Measurements from ENCODE around the gene POLD1. TPM values are rescaled to one million over a fixed set of nuclear protein-coding genes. Genes with fewer than 3 reads are reported as not detected.
A peak's percentile ranks its signal among the peaks of the same experiment; 100 is the strongest.

POLD1 gene
- total RNA-seq, 1 experiment from 2014 or later = 53.4 TPM

DNA sequence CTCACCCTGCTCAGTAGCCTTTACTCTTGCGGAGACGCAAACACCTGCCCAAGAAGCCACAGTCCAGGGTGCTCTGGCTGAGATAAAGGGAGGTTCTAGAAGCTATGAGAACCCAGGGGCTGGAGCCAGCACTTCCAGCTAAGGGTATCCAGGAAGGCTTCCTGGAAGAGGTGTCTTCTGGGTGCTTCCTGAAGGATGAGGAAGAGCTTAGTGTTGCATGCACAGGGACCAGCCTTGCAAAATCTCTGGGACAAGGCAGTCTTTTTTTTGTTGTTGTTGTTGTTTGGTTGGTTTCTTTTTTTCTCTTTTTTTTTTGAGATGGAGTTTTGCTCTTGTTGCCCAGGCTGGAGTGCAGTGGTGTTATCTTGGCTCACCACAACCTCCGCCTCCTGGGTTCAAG, 69.1 kb downstream of the POLD1 start:
- Histone ChIP-seq H3K4me2 (ENCODE audit: low read depth, low read length, poor library complexity, severe bottlenecking) (no peak overlapping the region), H3K4me3 (ENCODE audit: low read length) (no peak overlapping the region), H3K79me2 (ENCODE audit: low read length) (no peaks in the 10 kb centered on the region), H4K20me1 (ENCODE audit: insufficient read depth, low read depth, low read length) (no peaks in the 10 kb centered on the region), H3K36me3 (ENCODE audit: insufficient read depth, low read length) (peaks cover under 1% of the 10 kb centered on the region; the same call in 1 of the 2 replicates), H3K27me3 (ENCODE audit: low read length) (no peaks in the 10 kb centered on the region), H3K27ac (ENCODE audit: low read length) (no peak overlapping the region), H3K9me2 (replicated peaks; ENCODE audit: insufficient read depth, low read length) (no peaks in the 10 kb centered on the region), H2AFZ (ENCODE audit: low read length) (no peak overlapping the region), H3K4me1 (ENCODE audit: low read length) (no peaks in the 10 kb centered on the region), H3K9ac (ENCODE audit: low read length) (no peak overlapping the region), H3K9me3 (ENCODE audit: low read length) (no peaks in the 10 kb centered on the region)
- DNase-seq = no peak

DNA sequence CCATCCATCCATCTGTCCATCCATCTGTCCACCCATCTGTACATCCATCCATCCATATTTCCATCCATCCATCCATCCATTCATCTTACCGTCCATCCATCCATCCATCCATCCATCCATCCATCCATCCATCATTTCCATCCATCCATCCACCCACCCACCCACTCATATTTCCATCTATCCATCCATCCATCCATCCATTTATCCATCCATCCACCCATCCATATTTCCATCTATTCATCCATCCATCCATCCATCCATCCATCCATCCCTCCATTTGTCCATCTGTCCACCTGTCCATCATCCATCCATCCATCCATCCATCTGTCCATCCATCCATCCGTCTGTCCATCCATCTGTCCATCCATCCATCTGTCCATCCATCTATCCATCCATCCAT, 71.8 kb downstream of the POLD1 start:
- peaks cover 17% of the 10 kb centered on the region for H3K4me1 ChIP-seq (ENCODE audit: low read length)
- no peaks in the 10 kb centered on the region for H3K9me3 ChIP-seq (ENCODE audit: low read length)
- H3K27ac ChIP-seq (ENCODE audit: low read length) = no peak overlapping the region
- H3K27me3 ChIP-seq (ENCODE audit: low read length) = no peaks in the 10 kb centered on the region
- no peaks in the 10 kb centered on the region for H3K36me3 ChIP-seq (ENCODE audit: insufficient read depth, low read length)
- no peaks in the 10 kb centered on the region for H3K79me2 ChIP-seq (ENCODE audit: low read length)
- H3K4me3 ChIP-seq (ENCODE audit: low read length) = no peak overlapping the region
- no peak overlapping the region for H3K9ac ChIP-seq (ENCODE audit: low read length)
- H2AFZ ChIP-seq (ENCODE audit: low read length) = no peak overlapping the region
- no peaks in the 10 kb centered on the region for H3K9me2 ChIP-seq (replicated peaks; ENCODE audit: insufficient read depth, low read length)
- no peak for DNase-seq
- H4K20me1 ChIP-seq (ENCODE audit: insufficient read depth, low read depth, low read length) = no peaks in the 10 kb centered on the region
- no peak overlapping the region for H3K4me2 ChIP-seq (ENCODE audit: low read depth, low read length, poor library complexity, severe bottlenecking)

DNA sequence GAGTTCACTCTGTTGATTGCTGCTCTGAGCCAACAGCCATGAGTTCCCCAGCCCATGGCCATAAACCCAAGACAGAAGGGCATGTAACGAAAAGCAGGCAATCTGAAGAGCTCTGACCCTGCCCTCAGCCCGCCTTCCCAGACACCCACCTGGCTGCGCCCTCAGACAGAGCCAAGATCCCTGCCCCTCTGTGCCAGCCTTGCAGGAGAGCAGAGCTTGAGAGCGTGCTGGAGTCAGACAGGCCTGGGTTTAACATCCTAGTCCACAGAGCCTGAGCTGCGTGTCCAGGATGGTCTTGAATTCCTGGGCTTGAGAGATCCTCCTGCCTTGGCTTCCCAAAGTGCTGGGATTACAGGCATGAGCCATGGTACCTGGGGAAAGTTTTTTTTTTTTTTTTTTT, 73.2 kb downstream of the POLD1 start:
- Histone ChIP-seq H3K9ac (ENCODE audit: low read length) (no peak overlapping the region), H3K36me3 (ENCODE audit: insufficient read depth, low read length) (no peaks in the 10 kb centered on the region), H3K27me3 (ENCODE audit: low read length) (no peaks in the 10 kb centered on the region), H3K4me1 (ENCODE audit: low read length) (peaks cover 18% of the 10 kb centered on the region), H3K27ac (ENCODE audit: low read length) (no peak overlapping the region), H3K4me2 (ENCODE audit: low read depth, low read length, poor library complexity, severe bottlenecking) (no peak overlapping the region), H2AFZ (ENCODE audit: low read length) (no peak overlapping the region), H3K4me3 (ENCODE audit: low read length) (no peak overlapping the region), H4K20me1 (ENCODE audit: insufficient read depth, low read depth, low read length) (no peaks in the 10 kb centered on the region), H3K9me3 (ENCODE audit: low read length) (no peaks in the 10 kb centered on the region), H3K9me2 (replicated peaks; ENCODE audit: insufficient read depth, low read length) (no peaks in the 10 kb centered on the region), H3K79me2 (ENCODE audit: low read length) (no peaks in the 10 kb centered on the region)
- no peak for DNase-seq

DNA sequence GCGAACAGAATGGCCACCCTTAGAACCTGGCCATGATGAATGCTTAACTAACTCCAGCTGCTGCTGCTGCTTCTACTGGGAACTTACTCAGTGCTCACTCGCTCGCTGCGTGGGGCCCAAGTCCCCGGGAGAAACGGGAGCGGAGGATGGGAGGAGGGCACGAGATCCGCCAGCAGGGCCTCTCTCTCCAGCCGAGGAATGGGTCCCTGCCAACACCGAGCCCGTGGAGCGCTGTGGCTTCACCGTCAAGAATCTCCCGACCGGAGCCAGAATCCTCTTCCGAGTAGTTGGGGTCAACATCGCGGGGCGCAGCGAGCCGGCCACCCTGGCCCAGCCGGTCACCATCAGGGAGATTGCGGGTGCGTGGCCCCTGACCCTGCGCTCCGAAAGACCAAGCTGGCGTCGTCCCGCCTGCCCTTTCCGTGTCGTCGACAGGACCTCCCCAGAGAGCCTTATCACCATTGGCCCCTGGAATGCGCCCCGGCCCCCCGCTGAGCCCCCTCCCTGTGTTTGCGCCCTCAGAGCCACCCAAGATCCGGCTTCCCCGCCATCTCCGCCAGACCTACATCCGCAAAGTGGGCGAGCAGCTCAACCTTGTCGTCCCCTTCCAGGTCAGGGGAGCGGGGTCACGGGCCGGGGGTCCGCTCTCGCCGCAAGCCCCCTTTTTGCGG, 74.4 kb downstream of the POLD1 start:
- H3K9me2 ChIP-seq (replicated peaks; ENCODE audit: insufficient read depth, low read length) = no peaks in the 10 kb centered on the region
- H2AFZ ChIP-seq (ENCODE audit: low read length) = no peak overlapping the region
- no peak overlapping the region for H3K9ac ChIP-seq (ENCODE audit: low read length)
- H3K4me2 ChIP-seq (ENCODE audit: low read depth, low read length, poor library complexity, severe bottlenecking) = no peak overlapping the region
- H3K4me3 ChIP-seq (ENCODE audit: low read length) = no peak overlapping the region
- no peaks in the 10 kb centered on the region for H4K20me1 ChIP-seq (ENCODE audit: insufficient read depth, low read depth, low read length)
- no peaks in the 10 kb centered on the region for H3K27me3 ChIP-seq (ENCODE audit: low read length)
- no peak overlapping the region for H3K27ac ChIP-seq (ENCODE audit: low read length)
- H3K9me3 ChIP-seq (ENCODE audit: low read length) = no peaks in the 10 kb centered on the region
- H3K36me3 ChIP-seq (ENCODE audit: insufficient read depth, low read length) = no peaks in the 10 kb centered on the region
- H3K4me1 ChIP-seq (ENCODE audit: low read length) = peaks cover 18% of the 10 kb centered on the region
- no peaks in the 10 kb centered on the region for H3K79me2 ChIP-seq (ENCODE audit: low read length)
- DNase-seq = no peak

DNA sequence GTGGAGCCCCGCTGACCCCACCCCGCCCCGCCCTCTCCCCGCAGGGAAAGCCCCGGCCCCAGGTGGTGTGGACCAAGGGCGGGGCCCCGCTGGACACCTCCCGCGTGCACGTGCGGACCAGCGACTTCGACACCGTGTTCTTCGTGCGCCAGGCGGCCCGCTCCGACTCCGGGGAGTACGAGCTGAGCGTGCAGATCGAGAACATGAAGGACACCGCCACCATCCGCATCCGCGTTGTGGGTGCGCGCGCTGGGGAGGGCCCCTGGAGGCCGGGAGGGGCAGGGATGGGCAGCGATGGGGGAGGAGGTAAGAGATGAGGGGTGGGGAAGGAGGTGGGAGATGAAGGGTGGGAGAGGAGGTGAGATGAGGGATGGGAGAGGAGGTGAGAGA, 74.9 kb downstream of the POLD1 start:
- no peak overlapping the region for H3K4me3 ChIP-seq (ENCODE audit: low read length)
- H3K9me3 ChIP-seq (ENCODE audit: low read length) = no peaks in the 10 kb centered on the region
- H3K36me3 ChIP-seq (ENCODE audit: insufficient read depth, low read length) = no peaks in the 10 kb centered on the region
- H3K27me3 ChIP-seq (ENCODE audit: low read length) = no peaks in the 10 kb centered on the region
- DNase-seq = no peak
- H3K4me2 ChIP-seq (ENCODE audit: low read depth, low read length, poor library complexity, severe bottlenecking) = no peak overlapping the region
- no peak overlapping the region for H3K27ac ChIP-seq (ENCODE audit: low read length)
- H2AFZ ChIP-seq (ENCODE audit: low read length) = no peak overlapping the region
- H3K4me1 ChIP-seq (ENCODE audit: low read length) = peaks cover 18% of the 10 kb centered on the region
- H3K9me2 ChIP-seq (replicated peaks; ENCODE audit: insufficient read depth, low read length) = no peaks in the 10 kb centered on the region
- H4K20me1 ChIP-seq (ENCODE audit: insufficient read depth, low read depth, low read length) = no peaks in the 10 kb centered on the region
- H3K79me2 ChIP-seq (ENCODE audit: low read length) = no peaks in the 10 kb centered on the region
- H3K9ac ChIP-seq (ENCODE audit: low read length) = no peak overlapping the region

DNA sequence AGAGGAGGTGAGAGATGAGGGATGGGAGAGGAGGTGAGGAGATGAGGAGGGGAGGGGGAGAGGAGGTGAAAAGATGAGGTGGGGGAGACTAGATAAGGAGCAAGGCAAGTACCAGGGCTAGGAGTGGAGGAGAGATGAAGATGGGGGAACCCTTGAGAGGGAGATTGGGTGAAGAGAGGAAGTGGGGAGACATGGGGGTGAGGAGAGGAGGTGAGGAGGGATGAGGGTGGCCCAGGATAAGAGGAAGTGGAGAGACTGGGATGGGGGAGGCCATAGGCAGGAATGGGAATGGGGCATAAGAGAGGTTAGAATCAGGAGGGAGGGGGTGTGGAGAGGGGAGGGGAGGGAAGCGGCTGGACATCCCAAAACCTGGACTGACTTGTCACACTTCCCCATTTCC, 75.5 kb downstream of the POLD1 start:
- Histone ChIP-seq H3K4me1 (ENCODE audit: low read length) (peaks cover 18% of the 10 kb centered on the region), H3K79me2 (ENCODE audit: low read length) (no peaks in the 10 kb centered on the region), H3K4me2 (ENCODE audit: low read depth, low read length, poor library complexity, severe bottlenecking) (peak overlapping the region; percentile 56), H4K20me1 (ENCODE audit: insufficient read depth, low read depth, low read length) (no peaks in the 10 kb centered on the region), H3K9me3 (ENCODE audit: low read length) (no peaks in the 10 kb centered on the region), H3K9me2 (replicated peaks; ENCODE audit: insufficient read depth, low read length) (no peaks in the 10 kb centered on the region), H3K4me3 (ENCODE audit: low read length) (peak overlapping the region; percentile 42; the same call in 1 of the 2 replicates), H3K36me3 (ENCODE audit: insufficient read depth, low read length) (no peaks in the 10 kb centered on the region), H2AFZ (ENCODE audit: low read length) (peak overlapping the region; percentile 31; the same call in 1 of the 2 replicates), H3K27me3 (ENCODE audit: low read length) (no peaks in the 10 kb centered on the region), H3K27ac (ENCODE audit: low read length) (peak overlapping the region; percentile 90), H3K9ac (ENCODE audit: low read length) (peak overlapping the region; percentile 54)
- no peak for DNase-seq

- Histone ChIP-seq H3K4me1 (ENCODE audit: low read length) (peaks cover 18% of the 10 kb centered on the region), H3K27ac (ENCODE audit: low read length) (peak overlapping the region; percentile 90), H3K9me3 (ENCODE audit: low read length) (no peaks in the 10 kb centered on the region), H4K20me1 (ENCODE audit: insufficient read depth, low read depth, low read length) (no peaks in the 10 kb centered on the region), H3K9me2 (replicated peaks; ENCODE audit: insufficient read depth, low read length) (no peaks in the 10 kb centered on the region), H3K79me2 (ENCODE audit: low read length) (no peaks in the 10 kb centered on the region), H3K4me3 (ENCODE audit: low read length) (peak overlapping the region; percentile 42; the same call in 1 of the 2 replicates), H2AFZ (ENCODE audit: low read length) (peak overlapping the region; percentile 31; the same call in 1 of the 2 replicates), H3K36me3 (ENCODE audit: insufficient read depth, low read length) (no peaks in the 10 kb centered on the region), H3K4me2 (ENCODE audit: low read depth, low read length, poor library complexity, severe bottlenecking) (peak overlapping the region; percentile 56), H3K9ac (ENCODE audit: low read length) (peak overlapping the region; percentile 54), H3K27me3 (ENCODE audit: low read length) (no peaks in the 10 kb centered on the region)
- peak; percentile 83 for DNase-seq
Observed at GRCh38 chr19:50460161-50460765, 76.1 kb downstream of the POLD1 start.

DNA sequence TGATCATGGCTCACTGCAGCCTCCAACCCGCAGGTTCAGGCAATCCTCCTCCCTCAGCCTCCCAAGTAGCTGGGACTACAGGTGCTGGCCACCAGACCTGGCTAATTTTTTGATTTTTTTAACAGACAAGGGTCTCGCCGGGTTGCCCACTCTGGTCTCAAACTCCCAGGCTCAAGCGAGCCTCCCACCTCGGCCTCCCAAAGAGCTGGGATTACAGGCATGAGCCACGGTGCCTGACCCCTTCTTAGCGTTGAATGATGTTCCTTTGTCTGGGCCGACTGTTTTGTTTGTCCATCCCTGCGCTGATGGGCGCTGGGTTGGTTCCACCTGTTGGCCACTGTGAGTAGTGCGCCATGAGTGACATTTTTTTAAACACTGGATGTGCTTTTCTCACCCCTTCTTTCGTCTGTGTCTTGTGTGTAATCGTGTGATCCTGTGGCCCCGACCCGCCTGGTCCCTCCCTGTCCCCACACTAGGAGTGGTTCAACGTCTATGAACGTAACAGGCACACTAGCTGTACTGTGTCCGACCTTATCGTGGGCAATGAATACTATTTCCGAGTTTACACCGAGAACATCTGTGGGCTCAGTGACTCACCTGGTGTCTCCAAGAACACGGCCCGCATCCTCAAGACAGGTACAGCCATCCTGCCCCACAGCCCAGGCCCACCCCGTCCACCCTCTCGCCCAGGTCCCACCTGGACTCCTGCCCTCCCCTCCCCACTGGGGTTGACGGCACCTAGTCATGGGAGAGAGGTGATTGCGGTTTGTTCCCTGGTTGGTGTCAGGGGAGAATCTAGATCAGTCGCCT, 77.1 kb downstream of the POLD1 start:
- Histone ChIP-seq H3K27me3 (ENCODE audit: low read length) (no peaks in the 10 kb centered on the region), H3K36me3 (ENCODE audit: insufficient read depth, low read length) (no peaks in the 10 kb centered on the region), H4K20me1 (ENCODE audit: insufficient read depth, low read depth, low read length) (no peaks in the 10 kb centered on the region), H3K4me1 (ENCODE audit: low read length) (peaks cover 18% of the 10 kb centered on the region), H2AFZ (ENCODE audit: low read length) (no peak overlapping the region), H3K4me3 (ENCODE audit: low read length) (no peak overlapping the region), H3K27ac (ENCODE audit: low read length) (peak overlapping the region; percentile 90), H3K9me3 (ENCODE audit: low read length) (no peaks in the 10 kb centered on the region), H3K9ac (ENCODE audit: low read length) (no peak overlapping the region; the same call in 1 of the 2 replicates), H3K9me2 (replicated peaks; ENCODE audit: insufficient read depth, low read length) (no peaks in the 10 kb centered on the region), H3K4me2 (ENCODE audit: low read depth, low read length, poor library complexity, severe bottlenecking) (no peak overlapping the region), H3K79me2 (ENCODE audit: low read length) (no peaks in the 10 kb centered on the region)
- DNase-seq = peak; percentile 93

All from Karpas-422 (cell line).